Activated naive CD4-positive, alpha-beta T cell treated with anti-CD3 and anti-CD28 coated beads, Interleukin-2, amount 50 U/mL, for 24 hours (primary cell): ENCODE data around the gene SCN8A.
"Not testable (repeated sequence)": the region's sequence is repeated elsewhere in the genome, so short reads cannot be mapped to it uniquely, and the experiment has no call there.

Source experiments
- H3K27ac Mint-ChIP-seq: one replicate; pipeline ENCODE4 v1.8.0; 2021; ENCODE audit warnings: mild to moderate bottlenecking, mixed read lengths
- H3K27me3 Mint-ChIP-seq: one replicate; pipeline ENCODE4 v1.8.0; 2021; ENCODE audit warnings: mixed read lengths
- H3K36me3 Mint-ChIP-seq: one replicate; pipeline ENCODE4 v1.8.0; 2021; ENCODE audit warnings: mixed read lengths
- H3K4me1 Mint-ChIP-seq: one replicate; pipeline ENCODE4 v1.8.0; 2021; ENCODE audit warnings: mixed read lengths
- H3K4me3 Mint-ChIP-seq: one replicate; pipeline ENCODE4 v1.8.0; 2021; ENCODE audit warnings: mild to moderate bottlenecking, mixed read lengths
- H3K9me3 Mint-ChIP-seq: one replicate; pipeline ENCODE4 v1.8.0; 2021; ENCODE audit warnings: mixed read lengths

The SCN8A gene

DNA sequence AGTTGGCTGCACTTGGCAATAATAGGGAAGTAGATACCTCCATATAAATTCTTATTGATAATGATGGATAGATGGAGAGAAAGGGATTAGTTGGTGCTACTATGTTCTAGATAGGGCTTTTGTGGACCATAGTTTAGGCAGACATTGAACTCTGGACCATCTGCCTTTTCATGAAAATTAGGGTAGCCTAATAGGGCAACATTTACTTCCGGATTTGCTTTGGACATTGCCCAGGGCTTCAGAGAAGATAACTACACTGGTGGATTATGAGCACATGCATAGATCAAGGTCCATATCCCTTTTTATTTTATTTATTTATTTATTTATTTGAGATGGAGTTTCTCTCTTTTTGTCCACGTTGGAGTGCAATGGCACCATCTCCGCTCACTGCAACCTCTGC, 186.9 kb downstream of the SCN8A start:
- H3K27ac Mint-ChIP-seq: no peak overlapping the region
- no peaks in the 10 kb centered on the region for H3K36me3 Mint-ChIP-seq
- no peaks in the 10 kb centered on the region for H3K9me3 Mint-ChIP-seq
- H3K27me3 Mint-ChIP-seq: peaks cover 2% of the 10 kb centered on the region
- no peak overlapping the region for H3K4me3 Mint-ChIP-seq
- H3K4me1 Mint-ChIP-seq: no peaks in the 10 kb centered on the region

DNA sequence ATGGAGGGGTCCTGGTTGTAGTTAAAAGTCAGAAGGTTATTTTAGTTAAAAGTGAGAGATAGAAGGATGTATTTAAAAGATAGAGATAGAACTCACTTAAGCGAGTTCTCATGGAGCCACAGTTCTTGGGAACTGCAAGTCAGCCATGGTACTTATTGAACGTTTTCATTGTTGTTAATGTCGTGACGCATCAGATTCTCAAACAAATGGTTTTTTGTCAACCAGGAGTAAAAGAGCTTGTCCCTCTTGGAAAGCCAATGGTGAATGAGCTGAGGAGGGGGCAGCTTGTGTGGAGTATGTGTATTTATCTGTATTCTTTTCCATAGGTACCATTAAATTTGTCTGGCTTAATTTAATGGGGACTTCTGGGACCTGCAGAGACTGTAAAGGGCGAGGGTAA, 188.8 kb downstream of the SCN8A start:
- Mint-ChIP-seq H3K9me3 (no peaks in the 10 kb centered on the region), H3K27ac (no peak overlapping the region), H3K36me3 (no peaks in the 10 kb centered on the region), H3K4me3 (no peak overlapping the region), H3K4me1 (peaks cover 3% of the 10 kb centered on the region), H3K27me3 (peaks cover 2% of the 10 kb centered on the region)

DNA sequence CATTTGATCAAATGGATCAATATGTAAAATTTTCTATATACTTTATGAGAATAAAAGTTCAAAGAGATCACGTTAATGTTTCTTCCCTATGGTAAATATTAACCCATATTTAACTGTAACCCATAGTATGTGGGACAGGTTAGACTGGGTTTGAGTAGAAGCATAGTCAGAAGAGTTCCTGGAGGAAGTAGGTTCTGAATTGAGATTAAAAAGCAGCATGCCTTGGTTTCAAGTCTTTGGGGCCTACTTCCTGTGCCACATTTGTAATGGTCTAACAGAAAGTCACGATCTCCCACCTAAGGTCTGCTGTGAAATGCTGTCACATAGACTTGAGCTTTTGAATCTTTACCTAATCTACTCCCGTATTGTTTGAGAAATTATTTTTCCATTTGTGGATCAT, 193.7 kb downstream of the SCN8A start:
- Mint-ChIP-seq H3K27me3 (peaks cover 2% of the 10 kb centered on the region), H3K27ac (no peak overlapping the region), H3K9me3 (no peaks in the 10 kb centered on the region), H3K4me1 (peaks cover 6% of the 10 kb centered on the region), H3K36me3 (no peaks in the 10 kb centered on the region), H3K4me3 (no peak overlapping the region)

DNA sequence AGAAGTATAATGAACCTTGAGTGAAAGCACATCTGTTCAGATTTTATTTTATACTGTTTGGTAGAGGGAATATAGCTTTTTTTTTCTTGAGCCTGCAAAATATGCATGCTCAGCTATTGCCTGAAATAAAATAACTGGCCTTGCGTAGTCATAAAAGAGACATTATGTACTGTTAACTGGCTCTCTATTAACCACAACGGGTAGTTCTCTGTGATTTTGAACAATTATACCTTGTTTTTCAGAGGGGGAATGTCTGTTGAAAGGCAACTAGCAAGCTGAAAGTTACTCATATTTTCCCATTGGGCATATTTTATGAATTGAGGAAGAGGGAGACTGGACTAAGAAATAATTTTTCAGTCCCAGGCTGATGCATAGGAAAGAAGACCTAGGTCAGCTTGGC, 194.9 kb downstream of the SCN8A start:
- Mint-ChIP-seq H3K4me3 (no peak overlapping the region), H3K4me1 (peaks cover 6% of the 10 kb centered on the region), H3K27me3 (peaks cover 2% of the 10 kb centered on the region), H3K27ac (no peak overlapping the region), H3K9me3 (no peaks in the 10 kb centered on the region), H3K36me3 (no peaks in the 10 kb centered on the region)

DNA sequence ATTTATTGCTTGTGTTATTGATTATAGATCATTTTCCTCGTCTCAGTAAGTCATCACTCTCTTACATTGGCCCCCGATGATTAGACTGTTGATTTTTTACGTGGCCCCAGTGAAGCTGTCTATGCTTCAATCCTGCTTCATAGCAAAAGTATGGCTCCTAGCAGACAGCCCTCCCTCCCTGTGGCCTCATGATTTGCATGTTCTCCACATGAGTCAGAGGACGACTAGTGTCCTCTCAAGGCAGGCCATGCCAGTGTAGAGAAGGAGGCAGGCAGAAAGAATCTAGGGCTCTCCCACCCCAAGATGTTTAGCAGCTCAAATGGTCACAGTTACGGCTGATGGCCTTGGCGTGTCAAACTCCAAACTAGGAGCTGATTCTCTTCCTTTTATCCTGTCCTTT, 197.8 kb downstream of the SCN8A start:
- Mint-ChIP-seq H3K27ac (no peak overlapping the region), H3K27me3 (no peaks in the 10 kb centered on the region)

DNA sequence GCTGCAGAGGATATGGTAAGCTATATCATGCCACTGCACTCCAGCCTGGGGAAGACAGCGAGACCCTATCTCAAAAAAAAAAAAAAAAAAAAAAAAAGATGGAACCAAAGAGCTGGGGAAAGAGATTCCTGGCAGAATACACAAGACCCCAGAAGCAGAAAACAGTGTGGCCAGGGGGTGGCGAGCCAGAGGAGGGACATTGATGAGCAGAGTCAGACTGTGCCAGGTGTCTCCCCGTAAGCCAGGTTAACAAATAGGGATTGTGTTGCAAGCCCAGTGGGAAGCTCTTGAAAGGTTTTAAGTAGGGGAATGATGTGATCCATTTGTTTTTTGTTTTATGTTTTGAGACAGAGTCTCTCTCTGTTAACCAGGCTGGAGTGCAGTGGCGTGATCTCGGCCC, 201.4 kb downstream of the SCN8A start:
- H3K4me3 Mint-ChIP-seq: no peak overlapping the region
- H3K9me3 Mint-ChIP-seq: no peaks in the 10 kb centered on the region
- H3K36me3 Mint-ChIP-seq: no peaks in the 10 kb centered on the region
- peaks cover 2% of the 10 kb centered on the region for H3K27me3 Mint-ChIP-seq
- H3K27ac Mint-ChIP-seq: no peak overlapping the region
- no peaks in the 10 kb centered on the region for H3K4me1 Mint-ChIP-seq

More for the DNA sequence above, 197.8 kb downstream of the SCN8A start:
- Mint-ChIP-seq H3K36me3 (no peaks in the 10 kb centered on the region), H3K9me3 (no peaks in the 10 kb centered on the region), H3K4me1 (peaks cover 6% of the 10 kb centered on the region), H3K4me3 (no peak overlapping the region)

DNA sequence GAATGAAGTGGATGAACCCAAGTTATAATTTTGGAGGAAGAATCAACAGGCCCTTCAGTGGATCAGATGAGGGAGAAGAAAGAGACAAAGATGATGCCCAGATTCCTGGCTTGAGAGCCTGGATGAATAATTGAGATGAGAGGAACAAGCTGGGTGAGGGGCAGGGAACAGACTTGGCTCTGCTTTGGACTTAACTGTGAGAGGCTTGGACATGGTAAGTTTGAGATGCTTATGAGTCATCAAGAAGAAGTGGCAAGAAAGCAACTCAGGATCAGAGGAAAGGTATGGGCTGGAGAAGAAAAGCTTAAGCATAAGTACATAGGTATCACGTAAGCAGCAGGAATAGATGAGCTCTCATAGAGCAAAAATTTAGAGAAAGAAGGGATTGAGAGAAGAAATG, 202.2 kb downstream of the SCN8A start:
- Mint-ChIP-seq H3K27ac (no peak overlapping the region), H3K27me3 (peaks cover 2% of the 10 kb centered on the region), H3K36me3 (no peaks in the 10 kb centered on the region), H3K9me3 (no peaks in the 10 kb centered on the region), H3K4me1 (no peaks in the 10 kb centered on the region), H3K4me3 (no peak overlapping the region)

DNA sequence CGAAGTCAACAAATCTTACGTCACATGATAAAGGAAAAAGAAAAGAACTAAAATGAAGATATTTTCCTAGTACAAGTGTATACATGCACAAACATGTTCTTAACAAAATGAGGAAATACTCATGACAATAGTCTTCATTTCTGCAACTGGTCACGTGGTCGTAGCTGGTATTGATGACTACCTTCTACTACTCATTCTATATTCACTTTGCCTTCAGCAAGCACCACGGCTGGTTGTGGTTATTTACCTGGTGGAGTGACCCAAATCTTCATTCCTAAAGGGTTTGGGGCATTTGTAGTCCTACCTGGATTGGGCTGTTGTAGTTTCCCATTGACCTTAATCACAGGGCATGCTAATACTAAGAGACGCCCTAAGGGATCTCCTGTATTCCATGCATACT, 206.3 kb downstream of the SCN8A start:
- no peak overlapping the region for H3K4me3 Mint-ChIP-seq
- peaks cover 2% of the 10 kb centered on the region for H3K27me3 Mint-ChIP-seq
- no peaks in the 10 kb centered on the region for H3K36me3 Mint-ChIP-seq
- no peaks in the 10 kb centered on the region for H3K4me1 Mint-ChIP-seq
- no peak overlapping the region for H3K27ac Mint-ChIP-seq
- no peaks in the 10 kb centered on the region for H3K9me3 Mint-ChIP-seq

DNA sequence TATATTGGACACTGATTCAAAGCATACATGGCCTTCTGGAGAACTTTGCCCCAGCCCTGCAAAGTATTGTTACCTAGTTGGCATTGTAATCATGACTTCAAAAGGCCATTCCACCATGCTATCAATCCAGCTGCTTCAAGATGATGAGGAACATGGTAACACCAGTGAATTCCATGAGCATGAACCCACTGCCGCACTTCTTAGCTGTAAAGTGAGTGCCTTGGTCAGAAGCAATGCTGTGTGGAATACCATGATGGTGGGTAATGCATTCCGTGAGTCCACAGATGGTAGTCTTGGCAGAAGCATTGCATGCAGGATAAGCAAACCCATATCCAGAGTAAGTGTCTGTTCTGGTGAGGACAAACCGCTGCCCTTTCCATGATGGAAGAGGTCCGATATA, 207.0 kb downstream of the SCN8A start:
- not testable (repeated sequence) for H3K4me3 Mint-ChIP-seq, H3K4me1 Mint-ChIP-seq, H3K27ac Mint-ChIP-seq, H3K36me3 Mint-ChIP-seq, H3K9me3 Mint-ChIP-seq, H3K27me3 Mint-ChIP-seq

DNA sequence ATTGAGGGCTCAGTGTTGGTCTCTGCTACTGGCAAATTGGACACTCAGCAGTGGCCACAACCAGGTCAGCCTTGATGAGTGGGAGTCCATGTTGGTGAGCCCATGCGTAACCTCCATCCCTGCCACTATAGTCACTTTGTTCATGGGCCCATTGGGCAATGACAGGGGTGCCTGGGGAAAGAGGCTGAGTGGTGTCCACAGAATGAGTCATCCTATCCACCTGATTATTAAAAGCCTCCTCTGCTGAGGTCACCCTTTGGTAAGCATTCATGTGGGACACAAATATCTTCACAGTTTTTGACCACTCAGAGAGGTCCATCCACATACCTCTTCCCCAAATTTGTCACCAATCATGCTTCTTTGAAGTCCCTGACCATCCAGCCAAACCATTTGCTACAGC, 207.5 kb downstream of the SCN8A start:
- no peaks in the 10 kb centered on the region for H3K36me3 Mint-ChIP-seq
- no peak overlapping the region for H3K4me3 Mint-ChIP-seq
- no peak overlapping the region for H3K27ac Mint-ChIP-seq
- no peaks in the 10 kb centered on the region for H3K4me1 Mint-ChIP-seq
- H3K9me3 Mint-ChIP-seq: no peaks in the 10 kb centered on the region
- peaks cover 2% of the 10 kb centered on the region for H3K27me3 Mint-ChIP-seq

DNA sequence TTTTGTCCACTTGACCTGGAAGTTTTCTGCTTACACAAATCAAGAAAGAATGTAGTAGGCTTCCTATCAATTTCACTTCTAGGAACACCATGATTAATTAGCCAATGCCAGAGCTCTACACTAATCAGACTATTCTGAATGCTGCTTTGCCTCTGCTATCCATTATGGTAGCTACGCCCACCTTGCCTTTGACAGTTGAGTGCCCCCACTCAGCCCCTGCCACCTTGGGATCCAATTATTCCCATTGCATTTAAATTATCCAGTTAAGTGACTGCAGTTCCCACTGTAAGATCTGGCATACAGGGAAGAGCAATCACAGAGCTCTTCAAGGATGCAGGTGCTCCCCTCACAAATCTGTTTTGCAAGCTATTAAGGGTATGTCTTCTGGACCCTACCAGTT, 210.0 kb downstream of the SCN8A start:
- no peaks in the 10 kb centered on the region for H3K9me3 Mint-ChIP-seq
- no peak overlapping the region for H3K4me3 Mint-ChIP-seq
- no peak overlapping the region for H3K27ac Mint-ChIP-seq
- no peaks in the 10 kb centered on the region for H3K36me3 Mint-ChIP-seq
- peaks cover 2% of the 10 kb centered on the region for H3K27me3 Mint-ChIP-seq
- no peaks in the 10 kb centered on the region for H3K4me1 Mint-ChIP-seq

DNA sequence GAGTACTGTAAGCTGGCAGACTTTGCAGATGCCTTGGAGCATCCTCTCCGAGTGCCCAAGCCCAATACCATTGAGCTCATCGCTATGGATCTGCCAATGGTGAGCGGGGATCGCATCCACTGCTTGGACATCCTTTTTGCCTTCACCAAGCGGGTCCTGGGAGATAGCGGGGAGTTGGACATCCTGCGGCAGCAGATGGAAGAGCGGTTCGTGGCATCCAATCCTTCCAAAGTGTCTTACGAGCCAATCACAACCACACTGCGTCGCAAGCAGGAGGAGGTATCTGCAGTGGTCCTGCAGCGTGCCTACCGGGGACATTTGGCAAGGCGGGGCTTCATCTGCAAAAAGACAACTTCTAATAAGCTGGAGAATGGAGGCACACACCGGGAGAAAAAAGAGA, 215.9 kb downstream of the SCN8A start:
- H3K36me3 Mint-ChIP-seq: no peaks in the 10 kb centered on the region

DNA sequence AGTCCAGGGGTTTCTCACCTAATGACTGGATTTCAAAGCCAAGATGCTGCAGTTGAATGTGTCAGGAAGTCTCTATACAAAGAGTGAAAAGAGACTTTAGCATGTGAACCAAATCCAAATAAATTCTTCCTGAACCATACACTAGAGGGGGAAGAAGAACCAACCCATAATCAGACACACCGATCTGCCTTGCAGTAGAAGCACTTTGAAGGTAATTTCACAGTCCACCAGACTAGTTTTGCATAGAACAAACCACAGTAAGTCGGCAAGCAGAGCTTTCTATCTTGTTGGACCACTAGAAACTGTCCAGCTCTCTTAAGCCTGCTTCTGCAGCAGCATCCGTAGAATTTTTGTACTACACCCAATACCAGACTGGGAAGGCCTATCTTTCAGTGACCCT, 218.2 kb downstream of the SCN8A start:
- no peaks in the 10 kb centered on the region for H3K36me3 Mint-ChIP-seq
- peaks cover 2% of the 10 kb centered on the region for H3K27me3 Mint-ChIP-seq
- H3K27ac Mint-ChIP-seq: no peak overlapping the region
- no peak overlapping the region for H3K4me3 Mint-ChIP-seq
- no peaks in the 10 kb centered on the region for H3K4me1 Mint-ChIP-seq
- H3K9me3 Mint-ChIP-seq: no peaks in the 10 kb centered on the region

More for the DNA sequence above, 215.9 kb downstream of the SCN8A start:
- H3K4me3 Mint-ChIP-seq: no peak overlapping the region
- no peaks in the 10 kb centered on the region for H3K9me3 Mint-ChIP-seq
- H3K27ac Mint-ChIP-seq: no peak overlapping the region
- H3K4me1 Mint-ChIP-seq: no peaks in the 10 kb centered on the region
- H3K27me3 Mint-ChIP-seq: peaks cover 2% of the 10 kb centered on the region

DNA sequence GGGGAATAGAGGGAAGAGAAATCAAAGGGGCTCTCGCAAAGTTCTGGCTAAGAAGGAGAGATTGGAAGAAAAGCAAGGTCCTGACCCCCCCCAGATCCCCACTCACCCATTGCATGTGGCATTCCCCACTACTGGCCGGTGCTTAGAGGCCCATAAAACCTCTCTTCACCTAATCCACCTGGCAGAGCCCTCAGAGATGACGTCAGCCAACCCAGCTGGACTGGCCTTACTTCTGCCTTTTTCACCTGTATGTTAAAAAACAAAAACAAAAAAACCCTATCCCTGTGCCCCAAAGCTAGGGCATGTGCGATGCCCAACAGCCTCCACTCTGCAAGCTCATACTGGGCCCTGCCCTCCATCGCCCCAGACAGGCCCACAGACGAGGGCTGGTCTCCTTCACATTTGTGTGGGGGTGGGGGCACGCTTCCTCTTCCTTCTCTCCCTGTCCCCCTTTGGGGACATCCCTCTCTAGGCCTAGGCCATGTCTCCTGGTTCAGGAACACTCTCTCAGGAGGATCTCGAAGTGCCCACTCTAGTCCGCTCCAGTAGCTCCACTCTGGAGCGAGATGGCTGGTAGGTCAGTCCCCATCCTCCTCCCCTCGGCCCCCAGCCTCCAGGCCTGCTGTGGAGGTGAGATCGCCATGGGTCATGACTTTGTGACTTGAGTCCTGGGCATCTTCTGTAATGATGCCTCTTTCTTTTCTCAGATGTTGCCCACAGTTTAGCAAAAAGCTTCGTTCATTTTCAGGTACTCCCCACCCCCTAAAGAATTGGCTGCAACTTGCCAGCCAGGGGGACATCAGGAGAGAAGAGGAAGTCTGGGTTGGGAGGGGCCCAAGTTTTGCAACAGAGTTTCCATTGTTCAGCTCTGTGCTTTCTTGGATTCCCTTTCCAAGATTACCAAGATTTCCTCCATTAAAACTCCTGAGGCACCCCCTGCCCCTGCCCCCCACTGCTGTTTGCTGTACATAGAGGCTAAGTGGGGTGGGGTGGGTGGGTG, 220.5 kb downstream of the SCN8A start:
- H3K36me3 Mint-ChIP-seq: no peaks in the 10 kb centered on the region
- H3K4me3 Mint-ChIP-seq: no peak overlapping the region
- H3K4me1 Mint-ChIP-seq: peaks cover 9% of the 10 kb centered on the region
- no peaks in the 10 kb centered on the region for H3K9me3 Mint-ChIP-seq
- H3K27ac Mint-ChIP-seq: peak overlapping the region; percentile 30
- peaks cover 2% of the 10 kb centered on the region for H3K27me3 Mint-ChIP-seq

DNA sequence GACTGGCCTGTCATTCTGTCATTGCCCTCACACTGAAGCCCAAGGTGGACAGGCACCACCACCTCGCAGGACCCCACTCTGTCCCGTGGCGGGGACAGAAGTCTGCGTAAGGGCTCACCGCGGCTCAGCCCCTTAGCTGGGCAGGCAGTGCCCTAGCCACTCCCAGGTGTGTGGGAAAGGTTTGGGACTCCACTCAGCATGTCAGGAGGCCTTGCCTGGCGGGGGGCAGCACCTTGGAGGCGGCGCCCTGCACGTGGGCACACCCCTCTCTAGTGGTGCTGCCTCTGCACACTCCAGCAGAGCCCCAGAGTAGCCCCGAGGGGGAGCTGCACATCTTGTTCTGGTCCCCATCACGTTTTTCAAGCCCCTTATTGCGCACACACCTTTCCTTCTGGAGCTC, 221.8 kb downstream of the SCN8A start:
- Mint-ChIP-seq H3K9me3 (no peaks in the 10 kb centered on the region), H3K36me3 (no peaks in the 10 kb centered on the region), H3K4me3 (peak overlapping the region; percentile 68), H3K27me3 (no peaks in the 10 kb centered on the region), H3K4me1 (peaks cover 9% of the 10 kb centered on the region), H3K27ac (peak overlapping the region; percentile 30)

DNA sequence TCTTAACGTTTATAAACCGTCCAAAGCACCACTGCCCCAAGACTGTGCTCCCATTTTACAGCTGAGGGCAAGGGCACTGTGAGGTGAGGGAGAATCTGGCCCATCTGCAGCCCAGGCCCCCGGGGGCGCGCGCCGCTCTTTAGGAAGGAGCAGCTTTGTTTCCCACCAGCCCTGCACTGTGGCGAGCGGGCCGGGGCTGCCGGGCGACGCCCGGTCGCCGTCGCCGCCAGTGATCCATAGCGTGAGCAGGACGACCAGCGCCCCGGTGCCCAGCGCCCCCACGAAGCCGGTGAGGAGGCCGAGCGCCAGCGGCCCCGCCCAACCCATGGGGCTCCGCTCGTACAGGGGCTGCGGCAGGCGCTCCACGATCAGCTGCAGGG, 222.9 kb downstream of the SCN8A start:
- Mint-ChIP-seq H3K4me3 (peak overlapping the region; percentile 68), H3K36me3 (no peaks in the 10 kb centered on the region), H3K27ac (no peak overlapping the region), H3K4me1 (peaks cover 9% of the 10 kb centered on the region), H3K9me3 (no peaks in the 10 kb centered on the region), H3K27me3 (no peaks in the 10 kb centered on the region)
